ENCODE measurements around the gene ATPAF1.
A peak's percentile ranks its signal among the peaks of the same experiment; 100 is the strongest.
"Not testable (repeated sequence)": the region's sequence is repeated elsewhere in the genome, so short reads cannot be mapped to it uniquely, and the experiment has no call there.

The ATPAF1 gene

GRCh38 chr1:46677339-46677738 is 9.2 kb upstream of the ATPAF1 start:
- H3K4me1 ChIP-seq (ENCODE audit: control insufficient read depth, low read depth, low read length) = peaks cover 19% of the 10 kb centered on the region
- no peaks in the 10 kb centered on the region for H3K9me3 ChIP-seq (ENCODE audit: control insufficient read depth, low read depth, low read length)
- no peak overlapping the region for H3K4me3 ChIP-seq (ENCODE audit: low read length)
- H3K9ac ChIP-seq (ENCODE audit: low read length) = no peak overlapping the region
- peaks cover 39% of the 10 kb centered on the region for H3K36me3 ChIP-seq (ENCODE audit: control insufficient read depth, low read depth, low read length)
- H3K27ac ChIP-seq (ENCODE audit: low read length) = peak overlapping the region; percentile 26
- no peaks in the 10 kb centered on the region for H3K27me3 ChIP-seq (ENCODE audit: control insufficient read depth, insufficient read depth, low read length)

- Histone ChIP-seq H3K4me1 (ENCODE audit: control insufficient read depth, low read depth, low read length) (peaks cover 19% of the 10 kb centered on the region), H3K9me3 (ENCODE audit: control insufficient read depth, low read depth, low read length) (no peaks in the 10 kb centered on the region), H3K36me3 (ENCODE audit: control insufficient read depth, low read depth, low read length) (peaks cover 31% of the 10 kb centered on the region), H3K27ac (ENCODE audit: low read length) (no peak overlapping the region), H3K9ac (ENCODE audit: low read length) (no peak overlapping the region), H3K27me3 (ENCODE audit: control insufficient read depth, insufficient read depth, low read length) (no peaks in the 10 kb centered on the region), H3K4me3 (ENCODE audit: low read length) (no peak overlapping the region)
These were observed 8.4 kb upstream of the ATPAF1 start for GRCh38 chr1:46676531-46676930.

- Histone ChIP-seq H3K9ac (ENCODE audit: low read length) (no peak overlapping the region), H3K27ac (ENCODE audit: low read length) (peak overlapping the region; percentile 61), H3K4me1 (ENCODE audit: control insufficient read depth, low read depth, low read length) (peaks cover 19% of the 10 kb centered on the region), H3K36me3 (ENCODE audit: control insufficient read depth, low read depth, low read length) (peaks cover 28% of the 10 kb centered on the region), H3K27me3 (ENCODE audit: control insufficient read depth, insufficient read depth, low read length) (no peaks in the 10 kb centered on the region), H3K4me3 (ENCODE audit: low read length) (no peak overlapping the region), H3K9me3 (ENCODE audit: control insufficient read depth, low read depth, low read length) (no peaks in the 10 kb centered on the region)
These were observed 7.6 kb upstream of the ATPAF1 start for GRCh38 chr1:46675549-46676314.

- Histone ChIP-seq H3K4me1 (ENCODE audit: control insufficient read depth, low read depth, low read length) (peaks cover 20% of the 10 kb centered on the region), H3K27me3 (ENCODE audit: control insufficient read depth, insufficient read depth, low read length) (no peaks in the 10 kb centered on the region), H3K36me3 (ENCODE audit: control insufficient read depth, low read depth, low read length) (peaks cover 14% of the 10 kb centered on the region), H3K9ac (ENCODE audit: low read length) (no peak overlapping the region), H3K4me3 (ENCODE audit: low read length) (no peak overlapping the region), H3K9me3 (ENCODE audit: control insufficient read depth, low read depth, low read length) (no peaks in the 10 kb centered on the region), H3K27ac (ENCODE audit: low read length) (no peak overlapping the region)
These were observed 5.6 kb upstream of the ATPAF1 start for GRCh38 chr1:46673749-46674182.

GRCh38 chr1:46672696-46673095 is 4.5 kb upstream of the ATPAF1 start:
- H3K27ac ChIP-seq (ENCODE audit: low read length) = no peak overlapping the region
- H3K4me1 ChIP-seq (ENCODE audit: control insufficient read depth, low read depth, low read length) = peaks cover 21% of the 10 kb centered on the region
- H3K27me3 ChIP-seq (ENCODE audit: control insufficient read depth, insufficient read depth, low read length) = no peaks in the 10 kb centered on the region
- no peaks in the 10 kb centered on the region for H3K9me3 ChIP-seq (ENCODE audit: control insufficient read depth, low read depth, low read length)
- no peak overlapping the region for H3K9ac ChIP-seq (ENCODE audit: low read length)
- no peak overlapping the region for H3K4me3 ChIP-seq (ENCODE audit: low read length)
- H3K36me3 ChIP-seq (ENCODE audit: control insufficient read depth, low read depth, low read length) = peaks cover 11% of the 10 kb centered on the region

- Histone ChIP-seq H3K36me3 (ENCODE audit: control insufficient read depth, low read depth, low read length) (peaks cover 8% of the 10 kb centered on the region), H3K27me3 (ENCODE audit: control insufficient read depth, insufficient read depth, low read length) (no peaks in the 10 kb centered on the region), H3K4me3 (ENCODE audit: low read length) (no peak within 1 kb of the TSS), H3K27ac (ENCODE audit: low read length) (no peak within 1 kb of the TSS), H3K4me1 (ENCODE audit: control insufficient read depth, low read depth, low read length) (peaks cover 22% of the 10 kb centered on the region), H3K9me3 (ENCODE audit: control insufficient read depth, low read depth, low read length) (no peaks in the 10 kb centered on the region), H3K9ac (ENCODE audit: low read length) (no peak within 1 kb of the TSS)
These were observed 3.4 kb upstream of the ATPAF1 start, which contains the start of gene TEX38 for GRCh38 chr1:46671554-46671953. TSS of gene TEX38 (plus strand) at chr1:46671854. CDS start at chr1:46671935, 81 bp downstream.

- no peaks in the 10 kb centered on the region for H3K9me3 ChIP-seq (ENCODE audit: control insufficient read depth, low read depth, low read length)
These were observed 2.0 kb upstream of the ATPAF1 start for GRCh38 chr1:46670134-46670533.

GRCh38 chr1:46665983-46666382 is 2.2 kb downstream of the ATPAF1 start:
- no peak overlapping the region for H3K27ac ChIP-seq (ENCODE audit: low read length)
- H3K4me1 ChIP-seq (ENCODE audit: control insufficient read depth, low read depth, low read length) = peaks cover 18% of the 10 kb centered on the region
- H3K4me3 ChIP-seq (ENCODE audit: low read length) = no peak overlapping the region
- H3K9ac ChIP-seq (ENCODE audit: low read length) = no peak overlapping the region
- no peaks in the 10 kb centered on the region for H3K9me3 ChIP-seq (ENCODE audit: control insufficient read depth, low read depth, low read length)
- no peaks in the 10 kb centered on the region for H3K27me3 ChIP-seq (ENCODE audit: control insufficient read depth, insufficient read depth, low read length)
- peaks cover 12% of the 10 kb centered on the region for H3K36me3 ChIP-seq (ENCODE audit: control insufficient read depth, low read depth, low read length)

More at GRCh38 chr1:46670134-46670533, 2.0 kb upstream of the ATPAF1 start:
- Histone ChIP-seq H3K27ac (ENCODE audit: low read length) (no peak overlapping the region), H3K4me1 (ENCODE audit: control insufficient read depth, low read depth, low read length) (peaks cover 18% of the 10 kb centered on the region), H3K9ac (ENCODE audit: low read length) (no peak overlapping the region), H3K36me3 (ENCODE audit: control insufficient read depth, low read depth, low read length) (peaks cover 5% of the 10 kb centered on the region), H3K27me3 (ENCODE audit: control insufficient read depth, insufficient read depth, low read length) (no peaks in the 10 kb centered on the region), H3K4me3 (ENCODE audit: low read length) (no peak overlapping the region)

GRCh38 chr1:46662919-46663318 is 5.2 kb downstream of the ATPAF1 start:
- not testable (repeated sequence) for H3K27me3 ChIP-seq (ENCODE audit: control insufficient read depth, insufficient read depth, low read length); H3K9me3 ChIP-seq (ENCODE audit: control insufficient read depth, low read depth, low read length); H3K9ac ChIP-seq (ENCODE audit: low read length); H3K27ac ChIP-seq (ENCODE audit: low read length); H3K4me3 ChIP-seq (ENCODE audit: low read length)
- peaks cover 19% of the 10 kb centered on the region for H3K36me3 ChIP-seq (ENCODE audit: control insufficient read depth, low read depth, low read length)
- H3K4me1 ChIP-seq (ENCODE audit: control insufficient read depth, low read depth, low read length) = peaks cover 13% of the 10 kb centered on the region

GRCh38 chr1:46660116-46660515 is 8.0 kb downstream of the ATPAF1 start:
- H3K9ac ChIP-seq (ENCODE audit: low read length); H3K4me3 ChIP-seq (ENCODE audit: low read length); H3K9me3 ChIP-seq (ENCODE audit: control insufficient read depth, low read depth, low read length); H3K4me1 ChIP-seq (ENCODE audit: control insufficient read depth, low read depth, low read length); H3K27ac ChIP-seq (ENCODE audit: low read length); H3K27me3 ChIP-seq (ENCODE audit: control insufficient read depth, insufficient read depth, low read length): not testable (repeated sequence)
- H3K36me3 ChIP-seq (ENCODE audit: control insufficient read depth, low read depth, low read length) = peaks cover 42% of the 10 kb centered on the region

- no peak overlapping the region for H3K27ac ChIP-seq (ENCODE audit: low read length)
- no peaks in the 10 kb centered on the region for H3K4me1 ChIP-seq (ENCODE audit: control insufficient read depth, low read depth, low read length)
- no peak overlapping the region for H3K9ac ChIP-seq (ENCODE audit: low read length)
- H3K36me3 ChIP-seq (ENCODE audit: control insufficient read depth, low read depth, low read length) = peaks cover 34% of the 10 kb centered on the region
- no peak overlapping the region for H3K4me3 ChIP-seq (ENCODE audit: low read length)
- H3K27me3 ChIP-seq (ENCODE audit: control insufficient read depth, insufficient read depth, low read length) = no peaks in the 10 kb centered on the region
- no peaks in the 10 kb centered on the region for H3K9me3 ChIP-seq (ENCODE audit: control insufficient read depth, low read depth, low read length)
These were observed 8.8 kb downstream of the ATPAF1 start for GRCh38 chr1:46659307-46659870.

GRCh38 chr1:46657775-46658174 is 10.4 kb downstream of the ATPAF1 start:
- Histone ChIP-seq H3K27me3 (ENCODE audit: control insufficient read depth, insufficient read depth, low read length) (no peaks in the 10 kb centered on the region), H3K4me3 (ENCODE audit: low read length) (no peak overlapping the region), H3K27ac (ENCODE audit: low read length) (no peak overlapping the region), H3K9me3 (ENCODE audit: control insufficient read depth, low read depth, low read length) (no peaks in the 10 kb centered on the region), H3K4me1 (ENCODE audit: control insufficient read depth, low read depth, low read length) (no peaks in the 10 kb centered on the region), H3K9ac (ENCODE audit: low read length) (no peak overlapping the region), H3K36me3 (ENCODE audit: control insufficient read depth, low read depth, low read length) (peaks cover 29% of the 10 kb centered on the region)

Data from iPS-18a (cell line).